Left ventricle myocardium inferior (tissue), 1 donor: ENCODE results near the gene PID1. TPM values are rescaled to one million over a fixed set of nuclear protein-coding genes. Genes with fewer than 3 reads are reported as not detected.

ENCODE experiments used
- DNase-seq: peaks from one replicate; pipeline ENCODE4 v3.0.0-alpha.2; 2020
- H3K27ac ChIP-seq: fragments of 200-600 bp; replicated peaks from 2 replicates; pipeline ENCODE4 v1.8.0; 2021
- H3K27me3 ChIP-seq: fragments of 200-600 bp; 2 replicates; pipeline ENCODE4 v1.8.0; 2021; ENCODE audit warnings: low read depth
- H3K36me3 ChIP-seq: fragments of 200-600 bp; 2 replicates; pipeline ENCODE4 v1.8.0; 2021
- H3K4me1 ChIP-seq: fragments of 200-600 bp; 2 replicates; pipeline ENCODE4 v1.8.0; 2021
- H3K4me3 ChIP-seq: fragments of 200-600 bp; 2 replicates; pipeline ENCODE4 v1.8.0; 2021; ENCODE audit warnings: mild to moderate bottlenecking, moderate library complexity
- H3K9me3 ChIP-seq: fragments of 200-600 bp; replicated peaks from 2 replicates; pipeline ENCODE4 v1.8.0; 2021
- intact Hi-C: fragments of 100-400 bp; cut with micrococcal nuclease; formaldehyde crosslinking; loops from one replicate; pipeline ENCODE4 v1.11.0; 2022
- long read RNA-seq: library from polyadenylated mRNA; unstranded; transcript quantifications from one replicate; pipeline ENCODE4 v2.0.0, GENCODE V29; 2021
- total RNA-seq: library from RNA; stranded (reverse); fragmentation: NEBNext Ultra II Directional; extraction: Animal tissue kit (Norgen Biotek cat#: 25700); gene quantifications from one replicate; pipeline ENCODE4 v1.2.1, GENCODE V29; 2021
- TF ChIP-seq, protein P1 (sequence below): fragments of 200-600 bp; IDR thresholded peaks from 2 replicates; pipeline ENCODE4 v1.8.0; 2021; ENCODE audit warnings: antibody characterized with exemption, mild to moderate bottlenecking, borderline replicate concordance
- donor health status: DM: no; HTN: yes; CAD: no; lungs with severe emphysema.

PID1 gene, protein sequence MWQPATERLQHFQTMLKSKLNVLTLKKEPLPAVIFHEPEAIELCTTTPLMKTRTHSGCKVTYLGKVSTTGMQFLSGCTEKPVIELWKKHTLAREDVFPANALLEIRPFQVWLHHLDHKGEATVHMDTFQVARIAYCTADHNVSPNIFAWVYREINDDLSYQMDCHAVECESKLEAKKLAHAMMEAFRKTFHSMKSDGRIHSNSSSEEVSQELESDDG
- 7.8 TPM for total RNA-seq
- long read RNA-seq, transcript PID1-203 (3 exons, 2,533 nt) = major isoform, 7 of 7 reads
- long read RNA-seq, partial matches to known transcripts = 0 of 7 reads
- long read RNA-seq, other reads (novel, unspliced or antisense) = 0 of 7 reads

DNA sequence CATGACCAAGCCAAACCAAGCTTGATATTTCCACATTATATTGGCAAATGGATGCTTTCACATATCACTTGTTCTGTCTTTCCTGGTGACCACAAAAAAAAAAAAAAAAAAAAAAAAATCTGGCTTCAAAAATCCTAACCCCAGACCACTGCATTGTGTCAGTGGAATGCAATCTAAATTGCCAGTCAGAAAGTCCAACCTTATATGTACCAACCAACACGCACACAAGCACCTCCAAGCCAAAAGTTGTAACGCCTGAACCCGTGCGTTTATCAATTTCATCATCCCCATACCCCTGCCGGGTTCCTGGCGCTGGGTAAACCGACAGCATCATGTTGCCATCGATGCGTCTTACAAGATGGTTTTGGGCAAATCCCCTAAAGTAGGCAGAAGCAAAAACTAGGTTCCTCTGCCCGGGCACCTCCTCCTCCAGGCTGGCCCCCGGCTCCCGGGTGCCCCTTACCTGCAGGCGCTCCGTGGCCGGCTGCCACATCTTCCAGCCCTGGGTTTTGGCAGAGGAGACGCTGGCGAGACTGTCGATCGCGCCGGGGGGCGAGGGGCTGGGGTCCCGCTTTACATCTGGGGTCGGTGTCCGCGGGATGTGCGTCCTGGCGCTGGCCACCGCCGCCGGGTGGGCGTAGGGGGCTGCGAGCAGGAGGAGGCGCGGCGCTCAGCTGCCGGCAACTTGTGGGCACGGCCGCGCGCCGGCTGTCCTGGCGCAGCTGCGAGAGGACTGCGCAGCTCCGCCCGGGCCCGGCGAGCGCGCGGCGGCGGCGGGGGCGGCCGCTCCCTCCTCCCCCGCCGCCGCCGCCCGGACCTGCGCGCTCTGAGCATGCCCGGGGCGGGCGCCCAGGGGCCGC lies at the start of gene PID1:
Gene PID1 (minus strand): TSS at position 737 of the 860 bp plus-strand sequence. CDS start 244 bp downstream, at position 493.
- H3K36me3 ChIP-seq = no peaks in the 10 kb centered on the region
- peak within 1 kb of the TSS; percentile 84 for H3K27ac ChIP-seq
- intact Hi-C loops = loop anchor here (10.0 kb wide), 1 partner anchor 566 kb away; no protein-coding TSS in a partner anchor
- H3K4me1 ChIP-seq = peaks cover 13% of the 10 kb centered on the region
- TF ChIP-seq, protein P1, sequence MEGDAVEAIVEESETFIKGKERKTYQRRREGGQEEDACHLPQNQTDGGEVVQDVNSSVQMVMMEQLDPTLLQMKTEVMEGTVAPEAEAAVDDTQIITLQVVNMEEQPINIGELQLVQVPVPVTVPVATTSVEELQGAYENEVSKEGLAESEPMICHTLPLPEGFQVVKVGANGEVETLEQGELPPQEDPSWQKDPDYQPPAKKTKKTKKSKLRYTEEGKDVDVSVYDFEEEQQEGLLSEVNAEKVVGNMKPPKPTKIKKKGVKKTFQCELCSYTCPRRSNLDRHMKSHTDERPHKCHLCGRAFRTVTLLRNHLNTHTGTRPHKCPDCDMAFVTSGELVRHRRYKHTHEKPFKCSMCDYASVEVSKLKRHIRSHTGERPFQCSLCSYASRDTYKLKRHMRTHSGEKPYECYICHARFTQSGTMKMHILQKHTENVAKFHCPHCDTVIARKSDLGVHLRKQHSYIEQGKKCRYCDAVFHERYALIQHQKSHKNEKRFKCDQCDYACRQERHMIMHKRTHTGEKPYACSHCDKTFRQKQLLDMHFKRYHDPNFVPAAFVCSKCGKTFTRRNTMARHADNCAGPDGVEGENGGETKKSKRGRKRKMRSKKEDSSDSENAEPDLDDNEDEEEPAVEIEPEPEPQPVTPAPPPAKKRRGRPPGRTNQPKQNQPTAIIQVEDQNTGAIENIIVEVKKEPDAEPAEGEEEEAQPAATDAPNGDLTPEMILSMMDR = no peak
- H3K4me3 ChIP-seq = peak within 1 kb of the TSS; percentile 79
- no peaks in the 10 kb centered on the region for H3K9me3 ChIP-seq
- H3K27me3 ChIP-seq = peaks cover 23% of the 10 kb centered on the region
- peak; percentile 47 for DNase-seq

DNA sequence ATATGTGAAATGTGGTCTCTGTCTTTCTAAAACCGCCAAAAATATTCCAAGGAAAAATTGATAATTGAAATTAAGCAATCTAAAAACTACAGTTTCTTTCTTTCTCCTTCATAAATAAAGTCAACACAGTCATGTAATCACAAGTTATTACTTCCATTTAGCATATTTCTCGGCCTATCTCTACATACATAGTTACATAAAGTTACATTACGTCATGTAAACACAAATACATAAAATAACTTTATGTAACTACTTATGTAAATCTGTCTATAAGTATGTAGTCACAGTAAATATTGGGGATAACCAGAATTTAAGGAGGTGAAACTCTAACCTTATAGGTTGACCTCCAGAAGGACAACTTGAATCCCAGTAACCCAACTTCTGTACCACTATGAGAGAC lies 48.5 kb upstream of the PID1 start:
- DNase-seq = no peak
- intact Hi-C loops = no loop called here
- no peak overlapping the region for H3K27ac ChIP-seq
- H3K27me3 ChIP-seq = no peaks in the 10 kb centered on the region
- peaks cover 4% of the 10 kb centered on the region for H3K9me3 ChIP-seq
- no peak overlapping the region for H3K4me3 ChIP-seq
- H3K4me1 ChIP-seq = no peaks in the 10 kb centered on the region
- no peaks in the 10 kb centered on the region for H3K36me3 ChIP-seq
- TF ChIP-seq, protein P1 = no peak

DNA sequence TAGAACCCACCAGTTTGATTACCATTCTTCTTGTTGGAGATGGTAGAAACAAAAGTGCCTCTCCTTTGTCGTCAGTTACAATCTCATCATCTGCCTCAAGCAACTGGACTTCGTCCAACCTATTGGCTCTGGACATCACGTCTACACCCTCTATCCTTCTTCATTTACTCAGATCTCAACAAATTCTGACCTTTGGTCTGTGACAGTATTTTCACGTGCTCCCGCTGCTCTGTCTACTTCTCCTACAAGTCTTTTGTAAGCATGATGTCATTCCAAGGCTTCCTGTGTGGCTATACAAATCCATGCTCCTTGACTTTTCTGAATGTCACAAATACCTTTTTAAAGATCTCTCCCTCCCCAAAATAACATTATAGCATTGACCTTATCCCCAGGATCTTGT lies 43.0 kb upstream of the PID1 start:
- peaks cover 5% of the 10 kb centered on the region for H3K9me3 ChIP-seq
- DNase-seq = no peak

DNA sequence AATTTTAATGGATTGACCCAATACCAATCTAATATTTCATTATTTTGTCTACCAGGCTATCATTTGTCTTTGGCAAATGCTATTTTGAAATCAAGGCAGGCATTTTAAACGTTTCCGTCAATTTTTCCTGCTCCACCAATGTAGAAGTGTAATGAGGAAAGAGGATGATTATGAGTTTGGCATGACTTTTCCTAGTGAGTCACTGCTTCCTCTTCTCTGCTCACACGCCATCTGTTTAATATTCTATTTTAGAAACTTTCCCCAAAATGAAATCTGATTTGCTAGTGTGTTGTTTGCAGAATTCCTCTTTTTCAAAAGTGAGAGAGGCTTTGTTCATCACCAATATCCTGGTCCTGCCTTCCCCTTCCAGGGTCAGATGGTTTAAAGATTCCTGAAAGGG lies 42.5 kb upstream of the PID1 start:
- Histone ChIP-seq H3K36me3 (no peaks in the 10 kb centered on the region), H3K4me1 (peaks cover 6% of the 10 kb centered on the region), H3K27ac (peak overlapping the region; percentile 49), H3K27me3 (no peaks in the 10 kb centered on the region), H3K4me3 (no peak overlapping the region), H3K9me3 (peaks cover 5% of the 10 kb centered on the region)
- no peak for DNase-seq
- intact Hi-C loops = no loop called here
- TF ChIP-seq, protein P1 = no peak

More for the DNA sequence above, 43.0 kb upstream of the PID1 start:
- intact Hi-C loops = no loop called here
- H3K4me1 ChIP-seq = peaks cover 6% of the 10 kb centered on the region
- TF ChIP-seq, protein P1 = no peak
- H3K27me3 ChIP-seq = no peaks in the 10 kb centered on the region
- H3K4me3 ChIP-seq = no peak overlapping the region
- H3K27ac ChIP-seq = peak overlapping the region; percentile 49
- H3K36me3 ChIP-seq = no peaks in the 10 kb centered on the region

DNA sequence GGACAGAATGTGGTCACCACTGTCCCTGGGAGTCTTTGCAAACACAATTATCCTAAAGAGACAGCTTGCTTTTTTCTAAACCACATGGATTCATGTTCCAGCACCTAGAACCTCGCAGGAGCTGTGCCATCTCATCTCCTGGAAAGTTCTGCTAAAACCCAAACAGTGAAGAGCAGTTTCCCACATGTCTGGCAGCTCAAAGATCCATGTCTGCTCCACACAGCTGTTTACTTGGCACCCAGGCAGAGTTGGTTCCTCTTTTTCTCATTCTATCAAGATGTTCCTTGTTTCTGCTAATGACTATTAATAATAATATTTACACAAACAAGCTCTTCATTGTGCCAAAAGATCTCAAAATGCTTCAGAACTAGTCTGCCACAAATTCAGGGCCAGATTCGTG lies 30.1 kb upstream of the PID1 start:
- TF ChIP-seq, protein P1 = no peak
- Histone ChIP-seq H3K9me3 (no peaks in the 10 kb centered on the region), H3K4me1 (no peaks in the 10 kb centered on the region), H3K36me3 (no peaks in the 10 kb centered on the region), H3K27ac (no peak overlapping the region), H3K4me3 (no peak overlapping the region), H3K27me3 (no peaks in the 10 kb centered on the region)
- no peak for DNase-seq
- intact Hi-C loops = no loop called here
